Endothelial cell (in vitro differentiated cells): ENCODE measurements around the gene ONECUT3. TPM values are rescaled to one million over a fixed set of nuclear protein-coding genes. Genes with fewer than 3 reads are reported as not detected.

Experiments
- DNase-seq: peaks from one replicate; pipeline ENCODE4 v3.0.0; 2021; ENCODE audit warnings: low spot score
- H3K27ac Mint-ChIP-seq: one replicate; pipeline ENCODE4 v1.8.0; 2021; ENCODE audit warnings: mixed read lengths, inconsistent platforms; ENCODE audit not compliant: unreplicated experiment
- H3K27me3 Mint-ChIP-seq: one replicate; pipeline ENCODE4 v1.8.0; 2021; ENCODE audit warnings: mild to moderate bottlenecking, moderate library complexity, mixed read lengths, inconsistent platforms; ENCODE audit not compliant: unreplicated experiment
- H3K36me3 Mint-ChIP-seq: one replicate; pipeline ENCODE4 v1.8.0; 2021; ENCODE audit warnings: mild to moderate bottlenecking, low read depth, mixed read lengths, inconsistent platforms; ENCODE audit not compliant: unreplicated experiment
- H3K4me1 Mint-ChIP-seq: one replicate; pipeline ENCODE4 v1.8.0; 2021; ENCODE audit warnings: mild to moderate bottlenecking, mixed read lengths, inconsistent platforms; ENCODE audit not compliant: unreplicated experiment
- H3K4me3 Mint-ChIP-seq: one replicate; pipeline ENCODE4 v1.8.0; 2021; ENCODE audit warnings: mild to moderate bottlenecking, mixed read lengths, inconsistent platforms; ENCODE audit not compliant: unreplicated experiment
- H3K9me3 Mint-ChIP-seq: one replicate; pipeline ENCODE4 v1.8.0; 2021; ENCODE audit warnings: mixed read lengths, inconsistent platforms; ENCODE audit not compliant: unreplicated experiment
- total RNA-seq: library from RNA; stranded (reverse); fragmentation: NEBNext Ultra II Directional; extraction: Animal tissue kit (Norgen Biotek cat#: 25700); gene quantifications from one replicate; pipeline ENCODE4 v1.2.1, GENCODE V29; 2021; ENCODE audit not compliant: unreplicated experiment
- TF ChIP-seq, protein P1 (sequence below): fragments of 200-600 bp; sonication (generic); IDR thresholded peaks from one replicate; pipeline ENCODE4 v1.5.0; 2021; ENCODE audit warnings: antibody characterized with exemption; ENCODE audit not compliant: unreplicated experiment

The ONECUT3 gene
- total RNA-seq, 1 donor from 2014 or later, result not detected

DNA sequence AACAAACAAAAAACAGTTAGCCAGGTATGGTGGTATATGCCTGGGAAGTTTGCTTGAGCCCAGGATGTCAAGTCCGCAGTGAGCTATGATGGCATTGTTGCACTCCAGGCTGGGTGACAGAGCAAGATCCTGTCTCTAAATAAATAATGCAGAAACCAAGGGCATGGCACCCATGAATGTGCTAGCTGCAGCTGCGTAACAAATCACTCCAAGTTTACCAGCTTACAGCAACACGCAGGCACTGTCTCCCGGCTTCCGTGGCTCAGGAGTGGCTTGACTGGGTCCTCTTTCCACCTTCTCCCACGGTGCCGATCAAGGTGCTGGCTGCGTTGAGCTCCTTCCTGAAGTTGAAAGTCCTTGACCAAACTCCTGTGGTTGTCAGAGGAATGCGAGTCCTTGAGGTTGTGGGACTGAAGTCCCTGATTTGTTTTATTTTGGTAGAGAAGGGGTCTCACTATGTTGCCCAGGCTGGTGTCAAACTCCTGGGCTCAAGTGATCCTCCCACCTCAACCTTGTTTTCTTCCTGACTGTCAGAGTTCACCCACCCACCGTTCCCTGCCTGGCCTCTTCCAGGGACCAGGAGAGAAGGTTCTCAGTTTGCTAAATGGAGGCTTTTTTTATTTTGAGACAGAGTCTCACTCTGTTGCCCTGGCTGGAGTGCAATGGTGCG is 13.2 kb upstream of the ONECUT3 start:
- no peaks in the 10 kb centered on the region for H3K9me3 Mint-ChIP-seq

DNA sequence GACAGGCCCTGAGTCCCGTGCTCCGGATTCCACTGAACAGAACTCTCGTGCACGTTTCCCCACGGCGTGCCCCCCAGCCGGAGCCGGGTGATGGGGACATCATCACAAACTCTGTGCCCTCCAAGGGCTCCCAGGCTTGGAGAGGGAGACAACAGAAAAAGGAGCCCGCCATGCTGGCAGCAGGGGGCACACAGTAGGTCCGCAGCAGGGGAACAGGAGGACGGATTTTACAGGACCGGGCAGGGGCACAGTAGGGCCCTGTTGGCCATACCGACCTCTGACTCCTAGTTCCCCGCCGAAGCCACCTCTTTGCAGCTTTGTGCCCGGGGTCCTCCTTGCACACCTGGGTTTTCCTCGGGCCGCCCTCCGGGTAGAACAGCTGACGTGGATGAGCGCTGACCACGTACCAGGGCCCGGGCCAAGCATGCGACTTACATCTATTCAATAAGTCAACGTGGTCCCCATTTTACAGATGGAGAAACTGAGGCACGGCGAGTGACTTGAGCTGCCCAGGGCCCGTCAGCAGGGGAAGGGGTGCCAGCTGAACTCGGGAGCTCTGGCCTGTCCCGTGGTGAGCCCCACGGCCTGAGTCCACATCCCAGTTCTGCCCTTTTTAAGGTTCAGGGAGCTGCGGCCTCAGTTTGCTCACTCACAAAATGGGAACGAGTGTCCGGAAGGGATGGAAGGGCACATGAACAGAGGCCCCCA is 10.2 kb upstream of the ONECUT3 start:
- H3K36me3 Mint-ChIP-seq, result no peaks in the 10 kb centered on the region
- TF ChIP-seq, protein P1, sequence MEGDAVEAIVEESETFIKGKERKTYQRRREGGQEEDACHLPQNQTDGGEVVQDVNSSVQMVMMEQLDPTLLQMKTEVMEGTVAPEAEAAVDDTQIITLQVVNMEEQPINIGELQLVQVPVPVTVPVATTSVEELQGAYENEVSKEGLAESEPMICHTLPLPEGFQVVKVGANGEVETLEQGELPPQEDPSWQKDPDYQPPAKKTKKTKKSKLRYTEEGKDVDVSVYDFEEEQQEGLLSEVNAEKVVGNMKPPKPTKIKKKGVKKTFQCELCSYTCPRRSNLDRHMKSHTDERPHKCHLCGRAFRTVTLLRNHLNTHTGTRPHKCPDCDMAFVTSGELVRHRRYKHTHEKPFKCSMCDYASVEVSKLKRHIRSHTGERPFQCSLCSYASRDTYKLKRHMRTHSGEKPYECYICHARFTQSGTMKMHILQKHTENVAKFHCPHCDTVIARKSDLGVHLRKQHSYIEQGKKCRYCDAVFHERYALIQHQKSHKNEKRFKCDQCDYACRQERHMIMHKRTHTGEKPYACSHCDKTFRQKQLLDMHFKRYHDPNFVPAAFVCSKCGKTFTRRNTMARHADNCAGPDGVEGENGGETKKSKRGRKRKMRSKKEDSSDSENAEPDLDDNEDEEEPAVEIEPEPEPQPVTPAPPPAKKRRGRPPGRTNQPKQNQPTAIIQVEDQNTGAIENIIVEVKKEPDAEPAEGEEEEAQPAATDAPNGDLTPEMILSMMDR, result no peak
- H3K9me3 Mint-ChIP-seq, result no peaks in the 10 kb centered on the region
- H3K27ac Mint-ChIP-seq, result no peak overlapping the region
- H3K4me1 Mint-ChIP-seq, result no peaks in the 10 kb centered on the region
- no peak overlapping the region for H3K4me3 Mint-ChIP-seq
- DNase-seq, result no peak
- peaks cover 16% of the 10 kb centered on the region for H3K27me3 Mint-ChIP-seq

More for the DNA sequence above, 13.2 kb upstream of the ONECUT3 start:
- no peak for DNase-seq
- peaks cover 12% of the 10 kb centered on the region for H3K27me3 Mint-ChIP-seq
- no peak overlapping the region for H3K27ac Mint-ChIP-seq
- TF ChIP-seq, protein P1, result no peak
- H3K4me1 Mint-ChIP-seq, result no peaks in the 10 kb centered on the region
- H3K36me3 Mint-ChIP-seq, result no peaks in the 10 kb centered on the region
- no peak overlapping the region for H3K4me3 Mint-ChIP-seq

DNA sequence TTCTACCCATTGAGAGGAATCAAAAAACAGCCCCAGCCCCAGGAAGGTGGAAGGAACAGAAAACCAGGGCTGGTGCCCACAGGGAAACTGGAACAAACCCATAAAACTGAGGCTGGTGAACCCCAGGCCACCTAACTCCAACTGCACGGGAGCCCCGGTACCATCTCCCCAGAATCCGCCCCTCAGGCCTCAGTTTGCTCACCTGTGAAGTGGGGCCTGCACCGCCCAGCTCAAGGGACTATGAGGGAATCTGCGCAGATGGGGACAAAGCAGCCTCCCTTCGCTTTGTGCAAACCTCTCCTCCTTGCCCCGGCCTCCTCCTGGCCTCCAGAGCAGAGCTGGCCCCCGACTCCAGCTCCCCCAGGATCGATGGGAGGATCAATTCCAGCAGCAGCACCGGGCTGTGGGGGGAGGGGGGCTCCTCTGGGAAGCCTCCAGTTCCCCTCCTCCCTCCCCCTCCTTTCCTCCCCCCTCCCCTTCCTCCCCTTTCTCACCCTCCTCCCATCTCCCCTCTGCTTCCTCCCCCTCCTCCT is 9.1 kb upstream of the ONECUT3 start:
- TF ChIP-seq, protein P1, result no peak
- Mint-ChIP-seq H3K36me3 (no peaks in the 10 kb centered on the region), H3K27me3 (peaks cover 14% of the 10 kb centered on the region), H3K4me3 (no peak overlapping the region), H3K4me1 (no peaks in the 10 kb centered on the region), H3K9me3 (no peaks in the 10 kb centered on the region), H3K27ac (no peak overlapping the region)
- DNase-seq, result no peak

DNA sequence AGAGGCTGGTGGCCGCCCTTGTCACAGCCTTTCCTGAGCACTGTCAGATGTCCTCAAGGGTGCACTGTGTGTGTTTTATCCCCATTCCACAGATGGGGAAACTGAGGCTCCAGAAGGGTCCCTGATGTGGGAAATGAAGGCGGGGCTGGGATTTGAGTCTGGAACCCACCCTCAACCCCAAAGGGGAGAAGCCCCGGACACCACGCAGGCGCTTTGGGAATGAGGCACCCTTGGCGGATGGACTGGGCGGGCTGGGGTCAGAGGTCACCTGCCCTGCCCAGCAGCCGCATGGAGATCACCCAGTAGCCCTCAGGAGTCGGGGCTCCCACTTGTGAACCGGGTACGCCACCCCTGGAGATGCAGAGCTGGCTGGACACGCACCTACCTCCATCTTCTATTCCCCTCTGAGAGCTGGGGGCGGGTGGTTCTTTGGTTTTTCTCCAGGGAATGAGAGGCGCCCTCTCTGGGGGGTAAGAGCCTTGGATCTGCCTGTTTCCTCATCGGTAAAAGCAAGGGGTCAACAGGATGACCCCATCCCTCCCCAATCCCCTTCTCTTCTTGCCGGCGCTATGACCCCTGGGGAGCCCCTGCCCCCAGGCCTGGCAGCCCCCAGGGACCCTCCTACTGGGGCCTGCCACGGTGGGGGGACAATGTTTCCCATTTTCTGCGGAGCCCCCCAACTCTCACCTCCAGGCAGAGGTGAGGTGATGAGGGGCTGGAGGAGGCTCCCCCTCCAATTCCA is 8.3 kb upstream of the ONECUT3 start:
- Mint-ChIP-seq H3K4me3 (no peak overlapping the region), H3K4me1 (no peaks in the 10 kb centered on the region), H3K27ac (no peak overlapping the region), H3K27me3 (peaks cover 15% of the 10 kb centered on the region), H3K9me3 (no peaks in the 10 kb centered on the region), H3K36me3 (no peaks in the 10 kb centered on the region)
- no peak for DNase-seq
- TF ChIP-seq, protein P1, result no peak
